GM18498 (cell line): ENCODE data around the gene TMEM272.

Experiments
- ATAC-seq: cut with Tn5 transposase; IDR thresholded peaks from one replicate; pipeline ENCODE4 v1.9.1; 2021; ENCODE audit warnings: mild to moderate bottlenecking, moderate library complexity; ENCODE audit not compliant: unreplicated experiment

The TMEM272 gene

GRCh38 chr13:51763486-51763885 lies 81.5 kb downstream of the TMEM272 start:
- ATAC-seq = no peak
